Stimulated activated CD8-positive, alpha-beta memory T cell treated with anti-CD3 and anti-CD28 coated beads, Interleukin-15, amount 100 ng/mL, for 24 hours (primary cell): ENCODE results near the gene SPRED2.
A peak's percentile ranks its signal among the peaks of the same experiment; 100 is the strongest.

Experiments
- DNase-seq: peaks from one replicate; pipeline ENCODE4 v3.0.0-alpha.2; 2020; ENCODE audit warnings: low read depth

SPRED2 gene, protein sequence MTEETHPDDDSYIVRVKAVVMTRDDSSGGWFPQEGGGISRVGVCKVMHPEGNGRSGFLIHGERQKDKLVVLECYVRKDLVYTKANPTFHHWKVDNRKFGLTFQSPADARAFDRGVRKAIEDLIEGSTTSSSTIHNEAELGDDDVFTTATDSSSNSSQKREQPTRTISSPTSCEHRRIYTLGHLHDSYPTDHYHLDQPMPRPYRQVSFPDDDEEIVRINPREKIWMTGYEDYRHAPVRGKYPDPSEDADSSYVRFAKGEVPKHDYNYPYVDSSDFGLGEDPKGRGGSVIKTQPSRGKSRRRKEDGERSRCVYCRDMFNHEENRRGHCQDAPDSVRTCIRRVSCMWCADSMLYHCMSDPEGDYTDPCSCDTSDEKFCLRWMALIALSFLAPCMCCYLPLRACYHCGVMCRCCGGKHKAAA

DNA sequence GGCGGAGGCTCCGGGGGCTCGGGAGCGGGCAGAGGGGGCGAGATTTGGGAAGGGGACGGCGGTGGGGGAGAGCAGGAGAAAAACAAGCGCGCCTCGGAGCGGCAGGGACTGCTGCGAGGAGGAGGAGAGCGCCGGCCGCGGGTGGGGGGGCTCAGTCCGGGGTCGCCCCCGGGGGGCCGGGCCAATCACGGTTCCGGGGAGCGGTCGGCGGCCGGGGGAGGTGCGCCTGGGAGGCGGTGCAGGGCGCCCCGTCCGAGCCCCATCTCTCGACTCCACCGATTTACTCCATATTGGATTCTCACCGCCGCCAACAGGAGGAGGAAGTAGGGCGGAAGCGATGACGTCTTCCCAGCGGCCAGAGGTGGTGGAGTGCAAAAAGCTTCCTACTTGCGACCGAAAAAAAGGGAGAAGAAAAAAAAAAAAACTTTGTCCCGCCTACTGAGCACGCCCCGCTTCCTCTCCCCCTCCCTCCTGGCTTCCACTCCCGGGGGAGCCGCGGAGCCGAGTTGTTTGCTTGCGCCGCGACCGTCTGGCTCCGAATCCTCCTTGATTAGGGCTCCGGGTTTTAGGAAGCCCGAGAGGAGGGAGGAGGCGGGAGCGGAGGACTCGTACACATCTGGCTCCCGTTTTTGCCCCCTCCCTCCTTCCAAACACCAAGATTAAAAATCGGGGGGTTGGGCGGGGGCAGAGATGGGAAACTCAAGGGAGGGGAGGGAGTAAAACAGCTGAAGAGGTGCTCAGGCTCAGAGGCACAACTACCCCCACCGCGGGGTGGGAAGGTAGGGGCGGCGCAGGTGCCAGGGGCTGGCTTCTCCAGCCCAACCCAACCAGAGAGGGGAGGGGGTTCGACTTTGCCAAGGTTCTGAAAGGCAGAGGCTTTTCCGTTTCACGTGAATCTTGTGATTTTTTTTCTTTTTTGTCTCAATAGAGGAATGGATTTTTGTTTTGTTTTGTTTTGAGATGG, at the start of gene SPRED2:
TSS of gene SPRED2 (minus strand) at position 373 of the 964 bp plus-strand sequence. CDS start 612 bp downstream, outside the sequence.
- peak; percentile 34 for DNase-seq

DNA sequence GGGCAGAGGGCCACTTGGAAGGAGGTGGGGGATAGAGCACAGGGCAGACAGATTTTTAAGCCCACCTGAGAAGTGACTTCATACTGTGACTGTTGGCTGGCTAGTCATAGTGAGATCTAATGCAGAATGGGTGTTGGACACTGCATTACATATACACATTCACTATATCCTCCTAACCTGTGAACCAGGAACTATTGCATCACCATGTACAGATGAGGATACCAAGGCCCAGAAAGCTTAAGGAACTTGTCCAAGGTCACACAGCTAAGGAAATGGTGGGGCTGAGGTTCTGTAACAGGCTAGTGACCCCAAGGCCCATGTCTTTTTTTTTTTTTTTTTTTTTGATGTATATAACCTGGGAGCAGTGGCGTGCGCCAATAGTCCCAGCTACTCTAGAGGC, 49.6 kb upstream of the SPRED2 start:
- DNase-seq: no peak

DNA sequence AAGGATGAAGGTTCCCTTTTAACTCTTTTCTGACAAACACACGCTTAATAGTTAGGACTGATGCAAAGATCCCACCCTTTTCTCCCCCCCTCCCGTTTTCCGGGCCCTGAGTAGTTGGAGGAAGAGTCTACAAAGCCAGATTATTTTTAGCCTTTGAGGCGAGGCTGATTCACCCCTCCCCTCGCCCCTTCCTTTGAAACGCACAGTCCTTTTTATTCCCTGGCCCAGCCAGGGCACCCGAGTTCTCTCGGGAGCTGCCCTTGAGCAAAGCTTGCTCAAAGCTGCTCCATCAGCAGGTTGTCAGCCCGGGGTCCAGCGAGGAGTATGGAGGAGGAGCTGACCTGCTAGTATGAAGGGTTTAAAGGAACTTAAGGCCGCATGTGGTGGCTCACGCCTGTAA, 47.1 kb upstream of the SPRED2 start:
- DNase-seq: no peak

DNA sequence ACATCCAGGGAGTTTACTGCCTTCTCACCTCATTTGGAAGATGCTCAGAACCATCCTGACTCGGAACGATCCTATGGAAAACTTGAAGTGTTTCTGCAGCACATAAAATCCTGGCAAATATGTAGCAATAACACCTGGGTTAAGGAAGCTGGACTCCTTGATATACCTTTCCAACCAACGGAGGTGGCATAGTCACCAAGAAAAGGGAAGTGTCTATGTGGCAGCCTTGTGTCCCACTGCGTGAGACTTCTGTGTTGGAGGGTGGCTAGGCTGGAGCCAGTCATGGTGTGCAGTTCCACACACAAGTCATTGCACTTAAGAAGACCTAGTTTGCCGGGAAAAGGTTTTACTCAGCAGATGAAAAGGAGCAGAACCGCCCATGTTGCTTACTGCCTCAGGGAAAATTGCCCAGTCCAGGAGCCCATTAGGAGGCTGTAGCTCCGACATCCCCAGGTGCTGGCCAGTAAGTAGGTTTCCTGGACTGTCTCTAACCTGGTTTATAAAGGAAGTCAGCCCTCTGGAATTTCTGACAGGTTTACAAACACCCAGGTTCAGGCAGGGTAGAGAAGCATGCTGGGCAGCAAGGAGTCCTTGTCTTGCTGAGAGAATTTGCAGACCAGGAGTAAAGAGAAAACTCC, 46.2 kb upstream of the SPRED2 start:
- DNase-seq: no peak

DNA sequence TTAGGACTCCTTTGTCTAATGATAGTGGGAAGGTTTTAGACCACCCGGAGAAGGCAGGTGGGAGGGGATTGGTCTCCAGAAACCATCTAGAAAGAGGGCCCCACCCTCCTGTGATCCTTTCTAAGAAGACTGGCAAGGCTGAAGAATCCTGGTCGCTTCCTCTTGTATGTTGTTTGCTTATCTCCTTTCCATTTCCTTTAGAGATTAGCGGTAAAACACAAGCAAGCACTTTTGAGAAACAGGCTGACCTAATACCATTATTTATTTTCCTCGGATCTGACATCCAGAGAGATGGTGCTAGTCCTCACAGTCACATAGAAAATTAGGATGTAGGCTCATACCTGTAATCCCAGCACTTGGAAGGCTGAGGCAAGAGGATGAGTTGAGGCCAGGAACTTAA, 45.2 kb upstream of the SPRED2 start:
- DNase-seq: no peak

GRCh38 chr2:65476778-65477177, 44.4 kb upstream of the SPRED2 start:
- no peak for DNase-seq

DNA sequence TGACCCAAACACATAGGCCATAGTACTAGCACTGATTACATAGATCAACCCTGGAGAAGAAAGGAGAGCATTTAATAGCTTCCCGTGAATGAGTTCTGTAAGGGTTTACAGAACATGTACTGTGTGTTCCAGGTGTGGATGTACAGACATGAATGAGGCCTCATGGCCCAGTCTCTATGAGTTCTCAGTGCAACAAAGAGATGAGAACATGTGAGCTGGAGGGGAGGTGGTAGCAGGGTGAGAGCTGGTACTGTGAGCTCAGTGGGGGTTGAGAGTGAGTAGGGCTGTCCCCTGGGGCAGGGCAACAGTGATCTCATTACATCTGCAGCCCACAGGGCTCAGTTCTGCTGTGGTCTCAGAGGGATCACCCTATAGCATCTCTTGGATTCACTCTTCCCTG, 42.6 kb upstream of the SPRED2 start:
- no peak for DNase-seq

GRCh38 chr2:65473045-65473444, 40.6 kb upstream of the SPRED2 start:
- DNase-seq: no peak

- no peak for DNase-seq
Measured at GRCh38 chr2:65471409-65471808, 39.0 kb upstream of the SPRED2 start.

- DNase-seq: no peak
Measured at GRCh38 chr2:65466551-65466950, 34.2 kb upstream of the SPRED2 start.

GRCh38 chr2:65465857-65466256, 33.5 kb upstream of the SPRED2 start:
- DNase-seq: no peak

- DNase-seq: no peak
Measured at GRCh38 chr2:65465124-65465523, 32.7 kb upstream of the SPRED2 start.

DNA sequence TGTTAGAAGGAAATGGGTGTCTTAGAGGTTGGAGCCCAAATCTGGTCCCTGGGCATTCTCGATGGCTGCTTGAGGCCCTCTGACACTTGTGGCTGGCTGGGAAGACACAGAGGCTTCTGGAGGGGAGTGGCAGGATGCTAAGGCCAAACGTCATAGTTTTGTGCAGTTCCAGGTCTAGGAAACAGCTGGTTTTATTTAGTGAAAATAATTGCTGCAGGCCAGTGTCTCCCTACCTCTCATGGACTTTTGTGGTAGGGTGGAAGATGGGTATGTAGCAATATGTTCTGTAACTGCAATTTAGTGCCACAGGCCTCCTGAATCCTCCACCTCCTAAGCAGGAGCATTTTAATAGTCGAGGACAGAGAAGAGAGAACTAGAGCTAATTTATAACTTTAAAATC, 32.2 kb upstream of the SPRED2 start:
- no peak for DNase-seq

DNA sequence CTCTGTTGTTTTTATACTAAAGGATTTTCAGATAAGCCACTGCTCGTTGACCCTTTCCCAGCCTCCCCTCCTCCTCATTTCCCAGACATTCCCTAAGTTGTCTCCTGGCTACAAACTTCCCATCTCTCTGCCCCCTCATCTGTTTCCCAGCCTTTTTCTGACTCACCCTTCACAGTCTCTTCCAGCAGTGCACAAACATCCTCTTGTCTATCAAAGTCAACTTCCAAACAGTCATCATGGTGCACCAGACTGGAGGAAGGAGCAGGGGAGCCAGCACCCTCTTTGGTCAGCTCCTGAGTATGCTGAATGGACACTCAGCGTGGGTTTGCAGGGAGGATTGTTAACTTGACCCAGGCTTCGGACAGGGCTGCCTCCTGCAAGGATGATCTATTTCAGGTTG, 26.6 kb upstream of the SPRED2 start:
- DNase-seq: no peak

DNA sequence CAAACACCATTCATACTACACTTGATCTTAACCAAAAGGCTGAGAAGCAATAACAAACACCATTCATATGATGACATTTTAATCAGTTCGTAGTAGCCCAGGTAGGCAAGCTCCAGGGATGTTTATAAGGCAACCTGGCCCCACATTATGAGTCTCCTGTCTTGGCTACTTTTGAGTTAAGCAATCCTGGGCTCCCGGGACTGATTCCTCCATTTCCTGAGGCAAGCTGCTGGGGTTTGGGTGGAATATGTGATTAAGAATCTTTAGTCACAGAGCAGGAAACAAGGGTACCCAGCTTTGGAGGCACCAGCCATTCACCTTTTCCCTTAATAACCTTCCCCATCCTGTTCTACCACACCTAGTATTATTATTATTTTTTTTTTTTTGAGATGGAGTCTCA, 24.5 kb upstream of the SPRED2 start:
- no peak for DNase-seq

- DNase-seq: no peak
Measured at GRCh38 chr2:65456064-65456463, 23.7 kb upstream of the SPRED2 start.

DNA sequence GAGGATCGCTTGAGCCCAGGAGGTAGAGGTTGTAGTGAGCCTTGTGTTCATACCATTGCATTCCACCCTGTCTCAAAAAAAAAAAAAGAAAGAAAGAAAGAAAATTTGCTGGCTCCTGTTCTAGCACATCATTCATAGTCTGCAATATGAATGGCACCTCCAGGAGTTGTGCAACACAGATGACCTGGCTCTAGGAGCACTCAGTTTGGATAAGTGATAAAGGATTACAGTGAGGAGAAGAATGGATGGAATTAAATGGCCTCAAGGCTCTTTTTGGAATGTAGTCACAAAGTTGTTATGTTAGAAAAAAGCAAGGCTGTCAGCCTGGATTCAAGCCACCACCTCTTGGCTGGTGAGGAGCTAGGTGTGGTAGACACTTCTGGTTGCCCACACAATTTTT, 21.5 kb upstream of the SPRED2 start:
- DNase-seq: no peak

GRCh38 chr2:65452150-65452895, 19.9 kb upstream of the SPRED2 start:
- DNase-seq: no peak

GRCh38 chr2:65450810-65451209, 18.4 kb upstream of the SPRED2 start:
- DNase-seq: no peak

GRCh38 chr2:65450393-65450792, 18.0 kb upstream of the SPRED2 start:
- DNase-seq: no peak

- no peak for DNase-seq
Measured at GRCh38 chr2:65443509-65444186, 11.2 kb upstream of the SPRED2 start.
